NCI-H2029 (cell line): Measurements from ENCODE around the gene VPREB1.
"Not testable (repeated sequence)": the region's sequence is repeated elsewhere in the genome, so short reads cannot be mapped to it uniquely, and the experiment has no call there.

Experiments used
- DNase-seq: peaks from one replicate; lab custom pipeline; 2025; lab: John Stamatoyannopoulos, UW

Gene VPREB1

GRCh38 chr22:22245935-22246525 is 1.4 kb downstream of the VPREB1 start:
- no peak for DNase-seq

- DNase-seq: no peak
Measured at GRCh38 chr22:22246706-22247105, 2.1 kb downstream of the VPREB1 start.

- no peak for DNase-seq
Measured at GRCh38 chr22:22248878-22249277, 4.3 kb downstream of the VPREB1 start.

GRCh38 chr22:22250651-22251050 is 6.1 kb downstream of the VPREB1 start:
- DNase-seq: not testable (repeated sequence)

GRCh38 chr22:22256133-22256532 is 11.5 kb downstream of the VPREB1 start:
- DNase-seq: not testable (repeated sequence)

GRCh38 chr22:22258597-22259415 is 14.2 kb downstream of the VPREB1 start:
- DNase-seq: not testable (repeated sequence)

GRCh38 chr22:22260169-22260568 is 15.6 kb downstream of the VPREB1 start:
- DNase-seq: not testable (repeated sequence)

GRCh38 chr22:22260586-22260985 is 16.0 kb downstream of the VPREB1 start:
- not testable (repeated sequence) for DNase-seq

- DNase-seq: not testable (repeated sequence)
Measured at GRCh38 chr22:22262332-22263074, 17.9 kb downstream of the VPREB1 start.

GRCh38 chr22:22263823-22264222 is 19.2 kb downstream of the VPREB1 start:
- DNase-seq: not testable (repeated sequence)

GRCh38 chr22:22270036-22270676 is 25.6 kb downstream of the VPREB1 start:
- DNase-seq: not testable (repeated sequence)

- DNase-seq: not testable (repeated sequence)
Measured at GRCh38 chr22:22277423-22277822, 32.8 kb downstream of the VPREB1 start.

GRCh38 chr22:22284962-22285756 is 40.6 kb downstream of the VPREB1 start:
- DNase-seq: not testable (repeated sequence)

GRCh38 chr22:22286390-22287105 is 42.0 kb downstream of the VPREB1 start:
- DNase-seq: not testable (repeated sequence)

- not testable (repeated sequence) for DNase-seq
Measured at GRCh38 chr22:22287106-22287626, 42.6 kb downstream of the VPREB1 start.

- not testable (repeated sequence) for DNase-seq
Measured at GRCh38 chr22:22289666-22290065, 45.1 kb downstream of the VPREB1 start.

GRCh38 chr22:22291129-22291806 is 46.7 kb downstream of the VPREB1 start:
- DNase-seq: not testable (repeated sequence)

GRCh38 chr22:22292656-22293055 is 48.1 kb downstream of the VPREB1 start:
- DNase-seq: not testable (repeated sequence)

GRCh38 chr22:22293436-22293835 is 48.9 kb downstream of the VPREB1 start:
- not testable (repeated sequence) for DNase-seq

GRCh38 chr22:22294641-22295040 is 50.1 kb downstream of the VPREB1 start:
- not testable (repeated sequence) for DNase-seq
